Kidney epithelial cell (primary cell): Measurements from ENCODE around the gene RBM19. TPM values are rescaled to one million over a fixed set of nuclear protein-coding genes. Genes with fewer than 3 reads are reported as not detected.

Source experiments
- DNase-seq: peaks from one replicate; pipeline ENCODE4 v3.0.0-alpha.2; 2010; ENCODE audit warnings: low read depth
- H3K27me3 ChIP-seq: 2 replicates; pipeline ENCODE4 v1.6.0; 2011; ENCODE audit warnings: low read length; ENCODE audit not compliant: control insufficient read depth, insufficient read depth
- H3K36me3 ChIP-seq: 2 replicates; pipeline ENCODE4 v1.5.1; 2011; ENCODE audit warnings: low read length; ENCODE audit not compliant: control insufficient read depth, insufficient read depth
- H3K4me3 ChIP-seq: 2 replicates; pipeline ENCODE4 v1.5.1; 2011; ENCODE audit warnings: low read depth, mild to moderate bottlenecking, control low read depth, low read length
- total RNA-seq: library from RNA; depleted of rRNA; stranded (reverse); fragments of >200 nt; gene quantifications from 2 replicates; pipeline ENCODE4 v1.2.3, GENCODE V29; 2015
- TF ChIP-seq, protein P1 (sequence below): IDR thresholded peaks from 2 replicates; pipeline ENCODE4 v1.5.1; 2011; ENCODE audit warnings: mild to moderate bottlenecking, moderate library complexity, low read length, control low read depth, inconsistent platforms; ENCODE audit not compliant: insufficient read depth, poor library complexity, severe bottlenecking

RBM19 gene
- total RNA-seq, 1 donor from 2014 or later = 30.9 TPM

GRCh38 chr12:113847856-113848255, 118.3 kb downstream of the RBM19 start:
- Histone ChIP-seq H3K36me3 (no peaks in the 10 kb centered on the region), H3K27me3 (no peaks in the 10 kb centered on the region), H3K4me3 (no peak overlapping the region)
- TF ChIP-seq, protein P1, sequence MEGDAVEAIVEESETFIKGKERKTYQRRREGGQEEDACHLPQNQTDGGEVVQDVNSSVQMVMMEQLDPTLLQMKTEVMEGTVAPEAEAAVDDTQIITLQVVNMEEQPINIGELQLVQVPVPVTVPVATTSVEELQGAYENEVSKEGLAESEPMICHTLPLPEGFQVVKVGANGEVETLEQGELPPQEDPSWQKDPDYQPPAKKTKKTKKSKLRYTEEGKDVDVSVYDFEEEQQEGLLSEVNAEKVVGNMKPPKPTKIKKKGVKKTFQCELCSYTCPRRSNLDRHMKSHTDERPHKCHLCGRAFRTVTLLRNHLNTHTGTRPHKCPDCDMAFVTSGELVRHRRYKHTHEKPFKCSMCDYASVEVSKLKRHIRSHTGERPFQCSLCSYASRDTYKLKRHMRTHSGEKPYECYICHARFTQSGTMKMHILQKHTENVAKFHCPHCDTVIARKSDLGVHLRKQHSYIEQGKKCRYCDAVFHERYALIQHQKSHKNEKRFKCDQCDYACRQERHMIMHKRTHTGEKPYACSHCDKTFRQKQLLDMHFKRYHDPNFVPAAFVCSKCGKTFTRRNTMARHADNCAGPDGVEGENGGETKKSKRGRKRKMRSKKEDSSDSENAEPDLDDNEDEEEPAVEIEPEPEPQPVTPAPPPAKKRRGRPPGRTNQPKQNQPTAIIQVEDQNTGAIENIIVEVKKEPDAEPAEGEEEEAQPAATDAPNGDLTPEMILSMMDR = no peak
- DNase-seq = no peak

DNA sequence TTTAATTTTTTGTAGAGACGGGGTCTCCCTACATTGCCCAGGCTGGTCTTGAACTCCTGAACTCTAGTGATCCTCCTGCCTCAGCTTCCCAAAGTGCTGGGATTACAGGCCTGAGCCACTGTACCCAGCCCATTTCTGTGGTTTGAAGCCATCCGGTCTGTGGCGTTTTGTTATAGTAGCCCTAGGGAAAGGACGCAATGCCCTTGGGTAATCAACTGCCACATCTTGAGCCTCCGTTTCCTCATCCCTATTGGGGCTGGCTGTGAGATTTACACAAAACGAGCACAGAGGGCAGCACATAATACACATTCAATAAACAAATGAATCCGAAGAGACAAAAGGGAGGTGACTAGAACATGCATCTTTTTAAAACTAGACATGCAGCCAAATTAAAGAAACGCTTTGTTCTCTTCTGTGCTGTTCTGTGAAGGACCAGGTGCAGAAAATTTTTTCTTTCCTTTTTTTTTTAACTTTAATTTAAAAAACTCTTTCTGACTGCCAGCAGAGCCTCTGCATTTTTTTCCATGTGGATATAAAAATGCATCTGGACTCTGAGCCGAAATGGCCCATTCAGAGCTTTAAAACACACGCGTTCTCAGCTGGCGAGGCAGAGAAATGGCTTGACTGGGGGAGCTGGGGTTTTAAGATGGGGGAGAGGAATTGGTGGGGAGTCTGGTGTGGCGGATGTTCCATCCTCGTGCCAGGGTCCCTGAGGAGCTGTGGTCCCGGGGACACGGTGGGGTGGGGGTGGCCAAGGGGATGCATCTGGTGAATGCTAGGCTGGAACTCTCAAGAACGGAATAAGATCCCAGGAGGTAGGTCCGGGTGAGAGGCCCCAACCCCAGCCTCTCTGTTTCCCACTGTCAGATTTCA, 119.0 kb downstream of the RBM19 start:
- TF ChIP-seq, protein P1 = no peak
- no peak for DNase-seq
- H3K27me3 ChIP-seq = no peaks in the 10 kb centered on the region
- H3K4me3 ChIP-seq = no peak overlapping the region
- H3K36me3 ChIP-seq = no peaks in the 10 kb centered on the region

- H3K27me3 ChIP-seq = no peaks in the 10 kb centered on the region
- H3K4me3 ChIP-seq = no peak overlapping the region
- TF ChIP-seq, protein P1 = no peak
- no peak for DNase-seq
- no peaks in the 10 kb centered on the region for H3K36me3 ChIP-seq
Observed at GRCh38 chr12:113845900-113846674, 120.0 kb downstream of the RBM19 start.

GRCh38 chr12:113844495-113845210, 121.5 kb downstream of the RBM19 start:
- no peaks in the 10 kb centered on the region for H3K27me3 ChIP-seq
- TF ChIP-seq, protein P1 = no peak
- no peak overlapping the region for H3K4me3 ChIP-seq
- H3K36me3 ChIP-seq = no peaks in the 10 kb centered on the region
- no peak for DNase-seq

- H3K36me3 ChIP-seq = no peaks in the 10 kb centered on the region
- TF ChIP-seq, protein P1 = no peak
- H3K27me3 ChIP-seq = no peaks in the 10 kb centered on the region
- no peak for DNase-seq
- H3K4me3 ChIP-seq = no peak overlapping the region
Observed at GRCh38 chr12:113842699-113843098, 123.4 kb downstream of the RBM19 start.
